Vagina (tissue), 2 donors: ENCODE results near the gene PPFIBP2. TPM values are rescaled to one million over a fixed set of nuclear protein-coding genes. Genes with fewer than 3 reads are reported as not detected.

ENCODE experiments used
- DNase-seq, 2 donors: peaks; one replicate each; pipeline ENCODE4 v3.0.0-alpha.2; 2017; ENCODE audit errors: extremely low spot score in 2 of 2
- H3K27ac ChIP-seq: fragments of 200-600 bp; sonication (generic); one replicate; pipeline ENCODE4 v1.5.1; 2019
- H3K27me3 ChIP-seq: fragments of 200-600 bp; sonication (generic); one replicate; pipeline ENCODE4 v1.5.1; 2019
- H3K36me3 ChIP-seq, 2 donors: fragments of 200-600 bp; sonication (generic); one replicate each; pipeline ENCODE4 v1.5.1; 2017 to 2019
- H3K4me1 ChIP-seq: fragments of 200-600 bp; sonication (generic); one replicate; pipeline ENCODE4 v1.5.1; 2019
- H3K4me3 ChIP-seq, 2 donors: fragments of 200-600 bp; sonication (generic); 1 replicate in 1 of 2; 2 replicates in 1 of 2; pipeline ENCODE4 v1.5.1; 2016 to 2019
- H3K9me3 ChIP-seq: fragments of 200-600 bp; sonication (generic); one replicate; pipeline ENCODE4 v1.5.1; 2019
- POLR2A ChIP-seq, 2 donors: fragments of 450-650 bp; IDR thresholded peaks; one replicate each; pipeline ENCODE4 v1.6.1; 2017; ENCODE audit warnings: antibody characterized with exemption in 2 of 2, mild to moderate bottlenecking in 2 of 2, moderate library complexity in 2 of 2
- POLR2AphosphoS5 ChIP-seq, 2 donors: sonication (generic); formaldehyde crosslinking; IDR thresholded peaks; one replicate each; pipeline ENCODE4 v1.9.0; 2017; ENCODE audit warnings: antibody characterized with exemption in 2 of 2, mild to moderate bottlenecking in 2 of 2, low read depth in 1 of 2; ENCODE audit not compliant: insufficient read depth in 1 of 2
- intact Hi-C: fragments of 100-400 bp; cut with DNase I; formaldehyde crosslinking; loops from one replicate; pipeline ENCODE4 v1.15.1; 2023
- total RNA-seq: library from RNA; depleted of rRNA; stranded (reverse); fragments of >200 nt; gene quantifications from one replicate; pipeline ENCODE4 v1.2.3, GENCODE V29; 2016
- TF ChIP-seq, protein P1 (sequence below), 3 experiments: fragments of 450-650 bp in 2 of 3; fragments of 200-600 bp in 1 of 3; sonication (generic) in 1 of 3; IDR thresholded peaks; one replicate each; pipeline ENCODE4 v1.5.1; 2017 to 2019; ENCODE audit warnings: antibody characterized with exemption in 3 of 3, mild to moderate bottlenecking in 2 of 3, moderate library complexity in 2 of 3

PPFIBP2 gene
- total RNA-seq, 1 donor from 2014 or later, result 48.1 TPM

GRCh38 chr11:7592711-7593110, 78.9 kb downstream of the PPFIBP2 start:
- H3K4me1 ChIP-seq, result peaks cover 40% of the 10 kb centered on the region
- DNase-seq, result no peak
- no peak for TF ChIP-seq POLR2A (IDR thresholded peaks at IDR 0.05)
- TF ChIP-seq, protein P1, sequence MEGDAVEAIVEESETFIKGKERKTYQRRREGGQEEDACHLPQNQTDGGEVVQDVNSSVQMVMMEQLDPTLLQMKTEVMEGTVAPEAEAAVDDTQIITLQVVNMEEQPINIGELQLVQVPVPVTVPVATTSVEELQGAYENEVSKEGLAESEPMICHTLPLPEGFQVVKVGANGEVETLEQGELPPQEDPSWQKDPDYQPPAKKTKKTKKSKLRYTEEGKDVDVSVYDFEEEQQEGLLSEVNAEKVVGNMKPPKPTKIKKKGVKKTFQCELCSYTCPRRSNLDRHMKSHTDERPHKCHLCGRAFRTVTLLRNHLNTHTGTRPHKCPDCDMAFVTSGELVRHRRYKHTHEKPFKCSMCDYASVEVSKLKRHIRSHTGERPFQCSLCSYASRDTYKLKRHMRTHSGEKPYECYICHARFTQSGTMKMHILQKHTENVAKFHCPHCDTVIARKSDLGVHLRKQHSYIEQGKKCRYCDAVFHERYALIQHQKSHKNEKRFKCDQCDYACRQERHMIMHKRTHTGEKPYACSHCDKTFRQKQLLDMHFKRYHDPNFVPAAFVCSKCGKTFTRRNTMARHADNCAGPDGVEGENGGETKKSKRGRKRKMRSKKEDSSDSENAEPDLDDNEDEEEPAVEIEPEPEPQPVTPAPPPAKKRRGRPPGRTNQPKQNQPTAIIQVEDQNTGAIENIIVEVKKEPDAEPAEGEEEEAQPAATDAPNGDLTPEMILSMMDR (IDR thresholded peaks at IDR 0.05), result no peak
- TF ChIP-seq POLR2AphosphoS5 (IDR thresholded peaks at IDR 0.05; ENCODE audit: insufficient read depth in 1 of 2, low read depth in 1 of 2), result no peak
- H3K36me3 ChIP-seq, result no peaks in the 10 kb centered on the region
- H3K9me3 ChIP-seq, result no peaks in the 10 kb centered on the region
- no peak overlapping the region for H3K27ac ChIP-seq
- H3K27me3 ChIP-seq, result no peaks in the 10 kb centered on the region
- intact Hi-C loops, result no loop called here
- H3K4me3 ChIP-seq, result no peak overlapping the region

GRCh38 chr11:7593481-7593880, 79.7 kb downstream of the PPFIBP2 start:
- TF ChIP-seq, protein P1 (IDR thresholded peaks at IDR 0.05), result no peak
- no peak for TF ChIP-seq POLR2AphosphoS5 (IDR thresholded peaks at IDR 0.05; ENCODE audit: insufficient read depth in 1 of 2, low read depth in 1 of 2)
- TF ChIP-seq POLR2A (IDR thresholded peaks at IDR 0.05), result no peak
- Histone ChIP-seq H3K27me3 (no peaks in the 10 kb centered on the region), H3K9me3 (no peaks in the 10 kb centered on the region), H3K4me3 (no peak overlapping the region), H3K36me3 (no peaks in the 10 kb centered on the region), H3K4me1 (peaks cover 40% of the 10 kb centered on the region), H3K27ac (no peak overlapping the region)
- intact Hi-C loops, result no loop called here
- DNase-seq, result no peak

GRCh38 chr11:7595016-7595866, 81.4 kb downstream of the PPFIBP2 start:
- Histone ChIP-seq H3K4me1 (peaks cover 45% of the 10 kb centered on the region), H3K27me3 (no peaks in the 10 kb centered on the region), H3K27ac (peak overlapping the region; percentile 56), H3K4me3 (no peak overlapping the region), H3K36me3 (no peaks in the 10 kb centered on the region), H3K9me3 (no peaks in the 10 kb centered on the region)
- no peak for DNase-seq
- intact Hi-C loops, result no loop called here
- TF ChIP-seq POLR2AphosphoS5 (IDR thresholded peaks at IDR 0.05; ENCODE audit: insufficient read depth in 1 of 2, low read depth in 1 of 2) (peak in 1 of 2 donors; percentile 48), POLR2A (IDR thresholded peaks at IDR 0.05) (no peak)

DNA sequence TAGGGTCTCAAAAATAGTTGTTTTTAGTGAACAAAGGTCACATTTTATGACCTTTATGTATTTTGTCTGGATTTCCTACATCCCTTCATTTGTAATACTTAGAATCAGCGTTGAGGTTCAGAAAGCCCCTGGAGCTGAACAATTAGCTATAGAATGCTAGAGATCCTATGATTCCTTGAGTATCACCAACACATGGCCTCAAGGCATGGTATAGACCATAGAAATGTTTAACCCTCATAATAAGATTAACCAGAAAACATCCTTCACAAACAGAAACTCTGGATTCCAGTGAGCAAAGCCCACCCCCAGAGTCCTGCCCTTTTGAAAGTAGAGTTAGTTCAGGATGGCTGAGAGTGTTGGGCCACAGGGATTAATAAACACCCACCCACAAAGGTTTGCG, 82.2 kb downstream of the PPFIBP2 start:
- TF ChIP-seq POLR2AphosphoS5 (IDR thresholded peaks at IDR 0.05; ENCODE audit: insufficient read depth in 1 of 2, low read depth in 1 of 2) (no peak), POLR2A (IDR thresholded peaks at IDR 0.05) (no peak)
- TF ChIP-seq, protein P1 (IDR thresholded peaks at IDR 0.05), result no peak
- intact Hi-C loops, result no loop called here

DNA sequence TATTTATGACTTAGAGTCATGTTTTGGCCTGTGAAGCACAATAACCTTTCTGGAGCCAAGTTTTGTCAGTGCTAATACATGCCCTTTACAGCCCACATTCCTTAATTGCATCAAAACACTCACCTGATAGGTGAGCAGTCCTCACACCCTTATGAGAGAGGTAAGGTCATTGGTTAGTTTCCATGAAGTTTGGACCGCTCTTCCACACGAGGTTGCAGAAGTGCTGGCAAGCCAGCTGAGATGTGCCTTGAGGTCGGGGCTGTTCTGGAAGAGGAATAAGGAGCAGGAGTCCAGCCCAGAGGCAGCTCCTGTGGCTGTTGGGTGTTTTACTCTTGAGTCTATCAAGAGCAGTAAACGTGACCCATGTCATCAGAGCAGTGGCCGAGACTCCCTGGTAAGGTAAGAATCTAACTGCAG, 83.2 kb downstream of the PPFIBP2 start:
- Histone ChIP-seq H3K27ac (peak overlapping the region; percentile 23), H3K36me3 (no peaks in the 10 kb centered on the region), H3K4me3 (no peak overlapping the region), H3K9me3 (no peaks in the 10 kb centered on the region), H3K27me3 (no peaks in the 10 kb centered on the region), H3K4me1 (peaks cover 47% of the 10 kb centered on the region)
- no peak for DNase-seq
- intact Hi-C loops, result no loop called here
- TF ChIP-seq POLR2AphosphoS5 (IDR thresholded peaks at IDR 0.05; ENCODE audit: insufficient read depth in 1 of 2, low read depth in 1 of 2), result peak in 1 of 2 donors; percentile 47
- TF ChIP-seq, protein P1 (IDR thresholded peaks at IDR 0.05), result no peak

More for the DNA sequence above, 82.2 kb downstream of the PPFIBP2 start:
- H3K36me3 ChIP-seq, result no peaks in the 10 kb centered on the region
- peaks cover 50% of the 10 kb centered on the region for H3K4me1 ChIP-seq
- H3K4me3 ChIP-seq, result no peak overlapping the region
- H3K9me3 ChIP-seq, result no peaks in the 10 kb centered on the region
- H3K27me3 ChIP-seq, result no peaks in the 10 kb centered on the region
- DNase-seq, result no peak
- peak overlapping the region; percentile 56 for H3K27ac ChIP-seq
